Testis (tissue), 2 donors: ENCODE results near the gene CELSR1.

Source experiments
- CTCF ChIP-seq, 3 experiments: fragments of 450-650 bp in 2 of 3; fragments of 200-600 bp in 1 of 3; sonication (generic) in 1 of 3; IDR thresholded peaks; one replicate each; pipeline ENCODE4 v1.5.1; 2016 to 2019; ENCODE audit warnings: antibody characterized with exemption in 3 of 3, mild to moderate bottlenecking in 2 of 3, moderate library complexity in 1 of 3
- POLR2A ChIP-seq: fragments of 450-650 bp; IDR thresholded peaks from one replicate; pipeline ENCODE4 v1.6.1; 2017; ENCODE audit warnings: antibody characterized with exemption, mild to moderate bottlenecking, moderate library complexity

- TF ChIP-seq POLR2A: no peak
- no peak for TF ChIP-seq CTCF (IDR thresholded peaks at IDR 0.05)
These were observed 172.9 kb downstream of the CELSR1 start for GRCh38 chr22:46364341-46365165.
